NOMO-1 (cell line): Measurements from ENCODE around the gene USP37.

Source experiments
- DNase-seq, 2 experiments: peaks; one replicate each; lab custom pipeline; 2025; ENCODE audit not compliant: unreplicated experiment in 2 of 2; lab: John Stamatoyannopoulos, UW

The USP37 gene

GRCh38 chr2:218435003-218435982 is 132.9 kb downstream of the USP37 start:
- DNase-seq = no peak

- no peak for DNase-seq
Observed at GRCh38 chr2:218434456-218434855, 133.7 kb downstream of the USP37 start.

GRCh38 chr2:218432676-218433365 is 135.3 kb downstream of the USP37 start:
- DNase-seq = no peak

- DNase-seq = no peak
Observed at GRCh38 chr2:218431878-218432277, 136.3 kb downstream of the USP37 start.

- no peak for DNase-seq
Observed at GRCh38 chr2:218430721-218431120, 137.4 kb downstream of the USP37 start.

- no peak for DNase-seq
Observed at GRCh38 chr2:218429911-218430692, 138.0 kb downstream of the USP37 start.

- no peak for DNase-seq
Observed at GRCh38 chr2:218428846-218429558, 139.1 kb downstream of the USP37 start.

GRCh38 chr2:218427741-218428140 is 140.4 kb downstream of the USP37 start:
- no peak for DNase-seq

- DNase-seq = no peak
Observed at GRCh38 chr2:218425531-218425930, 142.6 kb downstream of the USP37 start.

- no peak for DNase-seq
Observed at GRCh38 chr2:218423584-218423983, 144.6 kb downstream of the USP37 start.

GRCh38 chr2:218422403-218423086 is 145.6 kb downstream of the USP37 start:
- DNase-seq = no peak

GRCh38 chr2:218421027-218421426 is 147.1 kb downstream of the USP37 start:
- no peak for DNase-seq

- DNase-seq = no peak
Observed at GRCh38 chr2:218419630-218420216, 148.4 kb downstream of the USP37 start.

- DNase-seq = no peak
Observed at GRCh38 chr2:218418717-218419458, 149.3 kb downstream of the USP37 start, which contains the start of gene VIL1. Gene VIL1, plus strand, starts transcription at chr2:218419123. Its CDS starts 4,656 bp downstream, at chr2:218423779.

GRCh38 chr2:218418321-218418716 is 149.8 kb downstream of the USP37 start:
- DNase-seq = no peak

GRCh38 chr2:218407717-218408116 is 160.4 kb downstream of the USP37 start:
- no peak for DNase-seq

GRCh38 chr2:218406949-218407618 is 161.1 kb downstream of the USP37 start:
- peak; percentile 35 to 59 for DNase-seq
